C4-2B (cell line): ENCODE data around the gene FRMD4A.

Experiments
- H3K27ac ChIP-seq: fragments of 450-650 bp; 2 replicates; pipeline ENCODE4 v1.5.1; 2017
- CTCF ChIP-seq: fragments of 450-650 bp; conservative IDR thresholded peaks from 2 replicates; pipeline ENCODE4 v1.5.1; 2017; ENCODE audit warnings: mild to moderate bottlenecking
- ZFX ChIP-seq: fragments of 450-650 bp; IDR thresholded peaks from 2 replicates; pipeline ENCODE4 v1.6.1; 2017

Gene FRMD4A

DNA sequence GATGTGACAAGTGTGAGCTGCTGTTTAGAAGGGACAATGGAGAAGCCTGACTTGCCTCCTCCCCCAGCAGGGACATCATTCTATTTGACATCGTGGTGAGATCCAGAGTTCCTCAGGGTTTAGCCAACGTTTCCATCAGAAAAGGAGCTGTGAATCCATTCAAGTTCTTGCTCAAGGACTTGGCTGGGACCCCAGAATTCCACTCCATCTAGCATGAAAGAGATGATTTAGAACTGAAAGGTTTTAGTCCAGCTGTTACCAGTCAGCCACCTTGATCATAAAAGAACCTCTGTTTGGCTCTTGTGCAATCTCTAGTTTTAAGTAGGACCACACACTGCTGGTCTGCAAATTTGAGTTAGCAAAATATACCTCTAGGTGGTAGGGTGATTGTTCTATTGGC is 337.6 kb downstream of the FRMD4A start:
- TF ChIP-seq CTCF (no peak), ZFX (no peak)

GRCh38 chr10:13991353-13991752 is 339.4 kb downstream of the FRMD4A start:
- TF ChIP-seq ZFX = no peak
- TF ChIP-seq CTCF = no peak
- peak overlapping the region; percentile 96 for H3K27ac ChIP-seq

More for the DNA sequence above, 337.6 kb downstream of the FRMD4A start:
- peak overlapping the region; percentile 72; the same call in 1 of the 2 replicates for H3K27ac ChIP-seq

- no peak for TF ChIP-seq CTCF
- no peak for TF ChIP-seq ZFX
- peak overlapping the region; percentile 96 for H3K27ac ChIP-seq
Measured at GRCh38 chr10:13990946-13991345, 339.8 kb downstream of the FRMD4A start.

GRCh38 chr10:13990392-13990805 is 340.3 kb downstream of the FRMD4A start:
- TF ChIP-seq CTCF (no peak), ZFX (peak; percentile 31; the same call in 1 of the 2 replicates)
- peak overlapping the region; percentile 96 for H3K27ac ChIP-seq

DNA sequence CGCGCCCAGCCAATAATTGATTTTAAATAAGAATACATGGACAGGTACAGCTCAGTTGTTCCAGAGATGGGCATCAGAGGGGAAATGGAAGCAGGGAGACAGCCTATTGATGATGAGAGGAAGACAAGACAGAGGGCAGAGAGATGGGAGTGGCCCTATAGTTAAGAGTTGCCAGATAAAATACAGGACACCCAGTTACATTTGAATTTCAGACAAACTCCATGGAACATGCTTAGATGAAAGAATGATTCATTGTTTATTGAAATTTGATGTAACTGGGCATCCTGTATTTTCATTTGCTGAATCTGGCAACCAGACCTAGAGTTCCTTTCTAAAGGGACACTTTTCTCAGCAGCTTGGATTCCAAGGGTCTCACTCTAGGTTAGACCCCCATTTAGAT is 341.1 kb downstream of the FRMD4A start:
- H3K27ac ChIP-seq = peak overlapping the region; percentile 96

GRCh38 chr10:13987446-13987845 is 343.3 kb downstream of the FRMD4A start:
- TF ChIP-seq ZFX (no peak), CTCF (no peak)
- H3K27ac ChIP-seq = no peak overlapping the region

More for the DNA sequence above, 341.1 kb downstream of the FRMD4A start:
- no peak for TF ChIP-seq CTCF
- TF ChIP-seq ZFX = no peak

DNA sequence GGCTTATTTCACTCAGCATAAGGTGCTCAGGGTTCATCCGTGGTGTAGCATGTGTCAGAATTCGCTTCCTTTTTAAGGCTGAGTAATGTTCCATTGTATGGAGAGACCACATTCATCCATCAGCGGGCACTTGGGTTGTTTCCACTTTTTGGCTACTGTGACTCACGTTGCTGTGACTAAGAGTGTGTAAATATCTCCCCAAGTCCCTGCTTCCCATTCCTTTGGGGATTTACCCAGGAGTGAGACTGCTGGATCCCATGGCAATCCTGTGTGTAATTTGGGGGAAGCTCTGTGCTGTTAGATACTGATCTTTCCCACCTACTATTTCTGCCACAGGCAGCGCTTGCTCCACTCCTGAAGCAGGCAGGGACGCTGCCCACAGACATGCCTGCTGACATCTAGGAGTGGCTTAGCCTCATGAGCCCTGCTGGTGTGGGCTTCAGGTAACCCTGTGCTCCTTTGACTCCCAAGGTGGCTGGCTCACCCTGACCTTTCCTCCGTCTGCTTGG is 346.0 kb downstream of the FRMD4A start:
- TF ChIP-seq ZFX = no peak
- no peak for TF ChIP-seq CTCF
- peak overlapping the region; percentile 59 for H3K27ac ChIP-seq
